Subcutaneous abdominal adipose tissue (tissue), 5 donors: ENCODE data around the gene MAGI1.
A peak's percentile ranks its signal among the peaks of the same experiment; 100 is the strongest.

Experiments
- H3K27ac ChIP-seq: one replicate; pipeline ENCODE4 v1.7.0; 2013; ENCODE audit warnings: low read depth, mild to moderate bottlenecking, inconsistent platforms, low read length, moderate library complexity
- H3K27me3 ChIP-seq, 5 donors: one replicate each; pipeline ENCODE4 v1.7.0; 2013; ENCODE audit warnings: low read length in 5 of 5, inconsistent platforms in 1 of 5; ENCODE audit not compliant: control insufficient read depth in 5 of 5, insufficient read depth in 4 of 5
- H3K36me3 ChIP-seq, 5 donors: one replicate each; pipeline ENCODE4 v1.7.0; 2013; ENCODE audit warnings: low read length in 5 of 5; ENCODE audit not compliant: control insufficient read depth in 5 of 5, insufficient read depth in 5 of 5
- H3K4me1 ChIP-seq, 5 donors: one replicate each; pipeline ENCODE4 v1.7.0; 2013; ENCODE audit warnings: low read length in 5 of 5, mild to moderate bottlenecking in 3 of 5, moderate library complexity in 1 of 5; ENCODE audit not compliant: control insufficient read depth in 5 of 5, insufficient read depth in 5 of 5
- H3K4me3 ChIP-seq, 5 donors: one replicate each; pipeline ENCODE4 v1.7.0; 2013; ENCODE audit warnings: low read length in 5 of 5, low read depth in 1 of 5
- H3K9ac ChIP-seq, 5 donors: one replicate each; pipeline ENCODE4 v1.7.0; 2013; ENCODE audit warnings: low read length in 5 of 5, mild to moderate bottlenecking in 4 of 5, moderate library complexity in 3 of 5
- H3K9me3 ChIP-seq, 5 donors: one replicate each; pipeline ENCODE4 v1.7.0; 2013; ENCODE audit warnings: low read length in 5 of 5; ENCODE audit not compliant: control insufficient read depth in 5 of 5
- donor health status: healthy.
- donor health status: healthy.
- donor health status: healthy.
- donor health status: healthy.
- donor health status: healthy.

MAGI1 gene

GRCh38 chr3:65776081-65776480 is 262.6 kb downstream of the MAGI1 start:
- Histone ChIP-seq H3K27ac (no peak overlapping the region), H3K9ac (no peak overlapping the region), H3K4me1 (peaks cover 0 to 19% (median 9%) of the 10 kb centered on the region in 5 donors), H3K9me3 (no peaks in the 10 kb centered on the region), H3K36me3 (no peaks in the 10 kb centered on the region), H3K4me3 (no peak overlapping the region), H3K27me3 (no peaks in the 10 kb centered on the region)

GRCh38 chr3:65772758-65773157 is 266.0 kb downstream of the MAGI1 start:
- Histone ChIP-seq H3K36me3 (no peaks in the 10 kb centered on the region), H3K27ac (no peak overlapping the region), H3K4me1 (peaks cover 0 to 5% (median 0%) of the 10 kb centered on the region in 5 donors), H3K27me3 (no peaks in the 10 kb centered on the region), H3K9me3 (no peaks in the 10 kb centered on the region), H3K9ac (no peak overlapping the region), H3K4me3 (no peak overlapping the region)

DNA sequence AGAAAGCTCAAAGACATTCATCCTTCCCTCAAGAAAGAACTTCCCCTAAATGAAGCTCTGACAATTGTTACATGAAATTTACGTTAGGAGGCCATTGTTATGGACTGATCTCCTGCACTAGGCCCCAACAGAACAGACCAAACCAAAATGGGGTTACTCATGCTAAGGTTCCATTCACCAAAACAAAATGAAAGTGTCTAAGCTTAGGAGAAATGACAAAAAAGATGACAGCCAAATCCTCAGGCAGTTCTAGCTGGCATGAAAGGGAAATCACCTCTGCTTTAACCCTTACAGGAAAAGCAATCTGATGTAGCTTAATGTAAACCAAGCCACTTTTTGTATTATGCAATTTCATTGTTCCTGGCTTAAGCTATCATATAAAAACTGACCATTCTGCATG is 271.2 kb downstream of the MAGI1 start:
- no peaks in the 10 kb centered on the region for H3K9me3 ChIP-seq
- H3K27ac ChIP-seq: no peak overlapping the region
- no peak overlapping the region for H3K4me3 ChIP-seq
- peaks cover 0 to 2% (median 0%) of the 10 kb centered on the region in 5 donors for H3K4me1 ChIP-seq
- H3K36me3 ChIP-seq: no peaks in the 10 kb centered on the region
- no peaks in the 10 kb centered on the region for H3K27me3 ChIP-seq
- no peak overlapping the region for H3K9ac ChIP-seq

DNA sequence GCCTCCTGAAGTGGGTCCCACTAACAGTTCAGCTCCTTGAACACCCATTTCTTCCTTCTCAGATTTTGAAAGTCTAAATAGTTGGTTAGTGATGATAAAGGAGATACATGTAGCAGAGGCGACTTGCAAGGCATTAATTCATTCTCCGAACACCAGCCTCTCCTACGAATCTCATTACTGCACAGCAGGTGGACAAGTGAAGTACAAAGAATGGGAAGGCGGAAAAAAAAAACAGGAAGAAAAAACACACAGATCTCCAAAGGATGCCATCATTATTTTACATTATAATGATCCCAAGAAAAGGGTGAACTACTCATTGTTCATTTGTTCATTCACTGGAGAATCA is 276.5 kb downstream of the MAGI1 start:
- Histone ChIP-seq H3K4me3 (no peak overlapping the region), H3K27me3 (no peaks in the 10 kb centered on the region), H3K9me3 (no peaks in the 10 kb centered on the region), H3K9ac (no peak overlapping the region), H3K27ac (no peak overlapping the region), H3K4me1 (peaks cover 0 to 5% (median 0%) of the 10 kb centered on the region in 5 donors), H3K36me3 (no peaks in the 10 kb centered on the region)

GRCh38 chr3:65761446-65762234 is 277.1 kb downstream of the MAGI1 start:
- Histone ChIP-seq H3K9ac (no peak overlapping the region), H3K4me1 (peaks cover 0 to 5% (median 0%) of the 10 kb centered on the region in 5 donors), H3K9me3 (no peaks in the 10 kb centered on the region), H3K27me3 (no peaks in the 10 kb centered on the region), H3K36me3 (no peaks in the 10 kb centered on the region), H3K27ac (no peak overlapping the region), H3K4me3 (no peak overlapping the region)

- Histone ChIP-seq H3K4me3 (peak overlapping the region in 2 of 5 donors; percentile 4 to 21), H3K9me3 (no peaks in the 10 kb centered on the region), H3K9ac (no peak overlapping the region)
These were observed 279.7 kb downstream of the MAGI1 start for GRCh38 chr3:65758876-65759598.

GRCh38 chr3:65758438-65758837 is 280.3 kb downstream of the MAGI1 start:
- peaks cover 0 to 11% (median 3%) of the 10 kb centered on the region in 5 donors for H3K4me1 ChIP-seq
- H3K4me3 ChIP-seq: no peak overlapping the region
- no peak overlapping the region for H3K27ac ChIP-seq
- no peaks in the 10 kb centered on the region for H3K36me3 ChIP-seq
- H3K27me3 ChIP-seq: no peaks in the 10 kb centered on the region
- no peaks in the 10 kb centered on the region for H3K9me3 ChIP-seq
- no peak overlapping the region for H3K9ac ChIP-seq

More at GRCh38 chr3:65758876-65759598, 279.7 kb downstream of the MAGI1 start:
- no peaks in the 10 kb centered on the region for H3K36me3 ChIP-seq
- H3K27me3 ChIP-seq: no peaks in the 10 kb centered on the region
- H3K4me1 ChIP-seq: peaks cover 0 to 11% (median 3%) of the 10 kb centered on the region in 5 donors
- no peak overlapping the region for H3K27ac ChIP-seq

DNA sequence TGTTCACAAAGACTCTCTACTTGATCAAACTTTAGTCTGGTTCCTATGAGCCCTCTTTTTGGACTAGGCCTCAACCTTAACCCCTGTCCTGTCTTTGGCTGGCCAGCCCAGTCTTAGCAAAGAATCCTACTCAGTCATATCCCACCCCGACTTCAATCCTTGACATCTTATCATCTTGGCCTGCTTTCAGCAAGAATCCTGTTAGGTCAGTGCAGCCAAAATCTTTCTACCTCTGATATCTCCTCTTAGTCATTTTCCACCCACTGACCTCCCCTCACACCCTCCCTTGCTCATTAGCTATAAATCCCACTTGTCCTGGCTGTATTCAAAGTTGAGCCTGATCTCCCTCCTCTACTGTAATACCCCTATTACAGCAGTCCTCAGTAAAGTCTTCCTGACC is 286.1 kb downstream of the MAGI1 start:
- Histone ChIP-seq H3K27ac (no peak overlapping the region), H3K4me1 (peaks cover 0 to 6% (median 3%) of the 10 kb centered on the region in 5 donors), H3K4me3 (no peak overlapping the region), H3K9me3 (no peaks in the 10 kb centered on the region), H3K9ac (no peak overlapping the region), H3K36me3 (no peaks in the 10 kb centered on the region), H3K27me3 (no peaks in the 10 kb centered on the region)

GRCh38 chr3:65751123-65751700 is 287.5 kb downstream of the MAGI1 start:
- Histone ChIP-seq H3K4me1 (peaks cover 0 to 3% (median under 1%) of the 10 kb centered on the region in 5 donors), H3K9me3 (no peaks in the 10 kb centered on the region), H3K36me3 (no peaks in the 10 kb centered on the region), H3K4me3 (no peak overlapping the region), H3K9ac (no peak overlapping the region), H3K27ac (no peak overlapping the region), H3K27me3 (no peaks in the 10 kb centered on the region)

DNA sequence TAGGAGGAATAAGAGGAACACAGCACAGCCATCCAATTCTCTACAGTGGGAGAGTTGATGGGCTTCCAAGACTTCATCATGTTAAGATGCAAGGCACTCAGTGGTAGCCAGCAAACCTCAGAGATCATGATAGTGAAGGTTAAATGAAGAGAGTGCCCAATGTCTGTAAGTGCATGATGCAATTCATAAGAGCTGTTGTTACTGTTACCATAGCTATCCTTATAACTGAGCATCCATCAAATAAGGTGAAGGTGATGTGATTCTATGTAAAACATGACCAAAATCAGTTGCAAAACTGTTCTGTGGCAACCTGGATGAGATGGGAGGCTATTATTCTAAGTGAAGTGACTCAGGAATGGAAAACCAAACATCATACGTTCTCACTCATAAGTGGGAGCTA is 289.7 kb downstream of the MAGI1 start:
- Histone ChIP-seq H3K27me3 (no peaks in the 10 kb centered on the region), H3K27ac (no peak overlapping the region), H3K4me3 (no peak overlapping the region), H3K4me1 (peaks cover 0 to 3% (median 0%) of the 10 kb centered on the region in 5 donors), H3K9me3 (no peaks in the 10 kb centered on the region), H3K36me3 (no peaks in the 10 kb centered on the region), H3K9ac (no peak overlapping the region)
